ENCODE data around the gene SYT14.

The SYT14 gene

GRCh38 chr1:209931141-209931540 lies 6.9 kb upstream of the SYT14 start:
- H3K4me3 ChIP-seq (replicated peaks in 1 of 2; ENCODE audit: low read depth in 2 of 2, low read length in 2 of 2) = no peak overlapping the region
- no peak for TF ChIP-seq CTCF (IDR thresholded peaks at IDR 0.05; ENCODE audit: low read depth, low read length)
- no peak for DNase-seq (ENCODE audit: low read depth in 2 of 2)

- no peak for DNase-seq (ENCODE audit: low read depth in 2 of 2)
- TF ChIP-seq CTCF (IDR thresholded peaks at IDR 0.05; ENCODE audit: low read depth, low read length) = no peak
- H3K4me3 ChIP-seq (replicated peaks in 1 of 2; ENCODE audit: low read depth in 2 of 2, low read length in 2 of 2) = no peak overlapping the region
Observed at GRCh38 chr1:209936125-209936524, 1.9 kb upstream of the SYT14 start.

GRCh38 chr1:209945377-209945776 lies 7.4 kb downstream of the SYT14 start:
- no peak overlapping the region for H3K4me3 ChIP-seq (replicated peaks in 1 of 2; ENCODE audit: low read depth in 2 of 2, low read length in 2 of 2)
- no peak for TF ChIP-seq CTCF (IDR thresholded peaks at IDR 0.05; ENCODE audit: low read depth, low read length)
- DNase-seq (ENCODE audit: low read depth in 2 of 2) = no peak

- no peak for TF ChIP-seq CTCF (IDR thresholded peaks at IDR 0.05; ENCODE audit: low read depth, low read length)
- no peak overlapping the region for H3K4me3 ChIP-seq (replicated peaks in 1 of 2; ENCODE audit: low read depth in 2 of 2, low read length in 2 of 2)
- no peak for DNase-seq (ENCODE audit: low read depth in 2 of 2)
Observed at GRCh38 chr1:209948155-209948554, 10.1 kb downstream of the SYT14 start.

- DNase-seq (ENCODE audit: low read depth in 2 of 2) = no peak
- H3K4me3 ChIP-seq (replicated peaks in 1 of 2; ENCODE audit: low read depth in 2 of 2, low read length in 2 of 2) = no peak overlapping the region
- TF ChIP-seq CTCF (IDR thresholded peaks at IDR 0.05; ENCODE audit: low read depth, low read length) = no peak
Observed at GRCh38 chr1:209956116-209956515, 18.1 kb downstream of the SYT14 start.

GRCh38 chr1:209959623-209960022 lies 21.6 kb downstream of the SYT14 start:
- H3K4me3 ChIP-seq (replicated peaks in 1 of 2; ENCODE audit: low read depth in 2 of 2, low read length in 2 of 2) = no peak overlapping the region
- no peak for DNase-seq (ENCODE audit: low read depth in 2 of 2)
- no peak for TF ChIP-seq CTCF (IDR thresholded peaks at IDR 0.05; ENCODE audit: low read depth, low read length)

GRCh38 chr1:209960926-209961325 lies 22.9 kb downstream of the SYT14 start:
- no peak for DNase-seq (ENCODE audit: low read depth in 2 of 2)
- H3K4me3 ChIP-seq (replicated peaks in 1 of 2; ENCODE audit: low read depth in 2 of 2, low read length in 2 of 2) = no peak overlapping the region
- no peak for TF ChIP-seq CTCF (IDR thresholded peaks at IDR 0.05; ENCODE audit: low read depth, low read length)
